Peyer's patch (tissue), 4 donors: ENCODE results near the gene BABAM1. TPM values are rescaled to one million over a fixed set of nuclear protein-coding genes. Genes with fewer than 3 reads are reported as not detected.

Experiments
- DNase-seq, 3 donors: peaks; one replicate each; pipeline ENCODE4 v3.0.0-alpha.2; 2017 to 2019
- H3K27ac ChIP-seq, 4 donors: fragments of 200-600 bp; sonication (generic); one replicate each; pipeline ENCODE4 v1.5.1; 2016 to 2019
- H3K27me3 ChIP-seq, 2 donors: fragments of 200-600 bp; sonication (generic); one replicate each; pipeline ENCODE4 v1.5.1; 2019
- H3K36me3 ChIP-seq, 3 donors: fragments of 200-600 bp; sonication (generic); one replicate each; pipeline ENCODE4 v1.5.1; 2016 to 2019
- H3K4me1 ChIP-seq, 4 donors: fragments of 200-600 bp; sonication (generic); one replicate each; pipeline ENCODE4 v1.5.1; 2016 to 2019
- H3K4me3 ChIP-seq, 4 donors: fragments of 200-600 bp; sonication (generic); 1 replicate in 3 of 4; 2 replicates in 1 of 4; pipeline ENCODE4 v1.5.1; 2016 to 2019; ENCODE audit warnings: mild to moderate bottlenecking in 1 of 4
- H3K9me3 ChIP-seq, 4 donors: fragments of 200-600 bp; sonication (generic); one replicate each; pipeline ENCODE4 v1.5.1; 2016 to 2019; ENCODE audit warnings: mild to moderate bottlenecking in 1 of 4
- CTCF ChIP-seq, 6 experiments: fragments of 450-650 bp in 4 of 6; fragments of 200-600 bp in 2 of 6; sonication (generic) in 1 of 6; IDR thresholded peaks; one replicate each; pipeline ENCODE4 v1.5.1; 2017 to 2019; ENCODE audit warnings: antibody characterized with exemption in 6 of 6, mild to moderate bottlenecking in 3 of 6, moderate library complexity in 1 of 6
- POLR2A ChIP-seq, 2 donors: fragments of 450-650 bp; IDR thresholded peaks; one replicate each; pipeline ENCODE4 v1.5.1; 2017; ENCODE audit warnings: antibody characterized with exemption in 2 of 2, mild to moderate bottlenecking in 2 of 2, moderate library complexity in 2 of 2
- total RNA-seq, 4 donors: library from RNA; depleted of rRNA; stranded (reverse); fragments of >200 nt; gene quantifications; one replicate each; pipeline ENCODE4 v1.1.0, GENCODE V29; 2016

BABAM1 gene
- total RNA-seq, 4 donors from 2014 or later: 51.8 to 174 (median 59.2) TPM

- no peak for TF ChIP-seq CTCF (IDR thresholded peaks at IDR 0.05)
- no peak for TF ChIP-seq POLR2A (IDR thresholded peaks at IDR 0.05)
- no peak for DNase-seq
- peaks cover 0 to 13% (median 0%) of the 10 kb centered on the region in 3 donors for H3K36me3 ChIP-seq
- no peaks in the 10 kb centered on the region for H3K27me3 ChIP-seq
- peaks cover 0 to 65% (median 17%) of the 10 kb centered on the region in 4 donors for H3K4me1 ChIP-seq
- H3K9me3 ChIP-seq: no peaks in the 10 kb centered on the region
- H3K4me3 ChIP-seq: no peak overlapping the region
- H3K27ac ChIP-seq: no peak overlapping the region
Measured at GRCh38 chr19:17307876-17308377, 40.7 kb downstream of the BABAM1 start.

GRCh38 chr19:17309198-17309964, 42.1 kb downstream of the BABAM1 start, which contains the start of gene DDA1:
Gene DDA1 (plus strand): TSS chr19:17309563. CDS start chr19:17309655, 92 bp downstream.
- peak; percentile 56 to 86 for TF ChIP-seq POLR2A (IDR thresholded peaks at IDR 0.05)
- no peak for TF ChIP-seq CTCF (IDR thresholded peaks at IDR 0.05)
- Histone ChIP-seq H3K4me1 (peaks cover 0 to 53% (median 15%) of the 10 kb centered on the region in 4 donors), H3K4me3 (peak within 1 kb of the TSS; percentile 78 to 94 (median 87)), H3K9me3 (no peaks in the 10 kb centered on the region), H3K36me3 (peaks cover 0 to 22% (median 0%) of the 10 kb centered on the region in 3 donors), H3K27ac (peak within 1 kb of the TSS; percentile 78 to 88 (median 80)), H3K27me3 (no peaks in the 10 kb centered on the region)
- DNase-seq: peak; percentile 97 to 100 (median 100)

GRCh38 chr19:17309965-17310461, 42.8 kb downstream of the BABAM1 start:
- Histone ChIP-seq H3K27ac (peak overlapping the region; percentile 78 to 88 (median 80)), H3K4me3 (peak overlapping the region; percentile 78 to 94 (median 87)), H3K36me3 (peaks cover 0 to 27% (median 0%) of the 10 kb centered on the region in 3 donors), H3K27me3 (no peaks in the 10 kb centered on the region), H3K9me3 (no peaks in the 10 kb centered on the region), H3K4me1 (peaks cover 0 to 47% (median 14%) of the 10 kb centered on the region in 4 donors)
- TF ChIP-seq CTCF (IDR thresholded peaks at IDR 0.05) (no peak), POLR2A (IDR thresholded peaks at IDR 0.05) (no peak)
- DNase-seq: no peak

GRCh38 chr19:17311455-17312188, 44.4 kb downstream of the BABAM1 start:
- no peak for TF ChIP-seq POLR2A (IDR thresholded peaks at IDR 0.05)
- TF ChIP-seq CTCF (IDR thresholded peaks at IDR 0.05): no peak
- Histone ChIP-seq H3K27ac (no peak overlapping the region), H3K4me3 (no peak overlapping the region), H3K36me3 (peaks cover 0 to 39% (median 0%) of the 10 kb centered on the region in 3 donors), H3K27me3 (no peaks in the 10 kb centered on the region), H3K4me1 (peaks cover 0 to 40% (median 10%) of the 10 kb centered on the region in 4 donors), H3K9me3 (no peaks in the 10 kb centered on the region)
- no peak for DNase-seq
